WERI-Rb-1 (cell line): ENCODE data around the gene GDF10.

Source experiments
- DNase-seq: peaks from one replicate; pipeline ENCODE4 v3.0.0-alpha.2; 2020
- H3K27ac ChIP-seq: fragments of 250-450 bp; sonication (Bioruptor Pico); 2 replicates; pipeline ENCODE4 v1.5.1; 2020; ENCODE audit warnings: mild to moderate bottlenecking, moderate library complexity
- H3K27me3 ChIP-seq: fragments of 250-450 bp; sonication (Bioruptor Pico); 2 replicates; pipeline ENCODE4 v1.5.1; 2021; ENCODE audit warnings: mild to moderate bottlenecking, low read depth, moderate library complexity; ENCODE audit not compliant: insufficient read depth, severe bottlenecking
- H3K36me3 ChIP-seq: fragments of 250-450 bp; sonication (Bioruptor Pico); 2 replicates; pipeline ENCODE4 v1.5.1; 2020; ENCODE audit warnings: mild to moderate bottlenecking, moderate library complexity
- H3K4me3 ChIP-seq: 2 replicates; pipeline ENCODE4 v1.5.1; 2011; ENCODE audit warnings: low read depth, mild to moderate bottlenecking, control low read depth, low read length
- H3K9me3 ChIP-seq: fragments of 250-450 bp; sonication (Bioruptor Pico); 2 replicates; pipeline ENCODE4 v1.5.1; 2021; ENCODE audit warnings: mild to moderate bottlenecking, moderate library complexity; ENCODE audit not compliant: severe bottlenecking
- CTCF ChIP-seq: IDR thresholded peaks from 2 replicates; pipeline ENCODE4 v1.5.1; 2011; ENCODE audit warnings: low read depth, mild to moderate bottlenecking, control low read depth, inconsistent platforms, low read length

Gene GDF10

GRCh38 chr10:47296156-47296894 is 3.7 kb upstream of the GDF10 start:
- no peaks in the 10 kb centered on the region for H3K9me3 ChIP-seq
- DNase-seq: no peak
- H3K36me3 ChIP-seq: no peaks in the 10 kb centered on the region
- no peaks in the 10 kb centered on the region for H3K27me3 ChIP-seq
- no peak overlapping the region; the same call in 1 of the 2 replicates for H3K27ac ChIP-seq
- no peak for TF ChIP-seq CTCF
- no peak overlapping the region for H3K4me3 ChIP-seq

GRCh38 chr10:47296941-47297340 is 3.1 kb upstream of the GDF10 start:
- H3K4me3 ChIP-seq: no peak overlapping the region

GRCh38 chr10:47297866-47298540 is 2.0 kb upstream of the GDF10 start:
- Histone ChIP-seq H3K27me3 (no peaks in the 10 kb centered on the region), H3K9me3 (no peaks in the 10 kb centered on the region), H3K36me3 (no peaks in the 10 kb centered on the region), H3K27ac (no peak overlapping the region), H3K4me3 (no peak overlapping the region)
- no peak for TF ChIP-seq CTCF
- no peak for DNase-seq

More at GRCh38 chr10:47296941-47297340, 3.1 kb upstream of the GDF10 start:
- Histone ChIP-seq H3K9me3 (no peaks in the 10 kb centered on the region), H3K27me3 (no peaks in the 10 kb centered on the region), H3K36me3 (no peaks in the 10 kb centered on the region), H3K27ac (no peak overlapping the region)
- TF ChIP-seq CTCF: no peak
- no peak for DNase-seq

GRCh38 chr10:47298715-47299114 is 1.3 kb upstream of the GDF10 start:
- Histone ChIP-seq H3K36me3 (no peaks in the 10 kb centered on the region), H3K27me3 (no peaks in the 10 kb centered on the region), H3K9me3 (no peaks in the 10 kb centered on the region), H3K27ac (no peak overlapping the region), H3K4me3 (no peak overlapping the region)
- no peak for TF ChIP-seq CTCF
- no peak for DNase-seq

- Histone ChIP-seq H3K9me3 (no peaks in the 10 kb centered on the region), H3K4me3 (peak overlapping the region; percentile 62), H3K36me3 (no peaks in the 10 kb centered on the region), H3K27me3 (no peaks in the 10 kb centered on the region), H3K27ac (peak overlapping the region; percentile 38; the same call in 1 of the 2 replicates)
- peak; percentile 51 for TF ChIP-seq CTCF
- DNase-seq: peak; percentile 47
Observed at GRCh38 chr10:47300429-47300931, 483 bp downstream of the GDF10 start.
